Stomach smooth muscle (tissue), 2 donors: ENCODE measurements around the gene PPM1B.

Experiments used
- H3K27ac ChIP-seq: one replicate; pipeline ENCODE4 v1.7.0; 2013; ENCODE audit warnings: mild to moderate bottlenecking, low read length, inconsistent platforms
- H3K27me3 ChIP-seq, 2 donors: one replicate each; pipeline ENCODE4 v1.7.0; 2013; ENCODE audit warnings: low read length in 2 of 2; ENCODE audit not compliant: insufficient read depth in 2 of 2, control insufficient read depth in 1 of 2
- H3K36me3 ChIP-seq, 2 donors: one replicate each; pipeline ENCODE4 v1.7.0; 2013; ENCODE audit warnings: low read length in 2 of 2; ENCODE audit not compliant: control insufficient read depth in 2 of 2, insufficient read depth in 2 of 2
- H3K4me1 ChIP-seq: one replicate; pipeline ENCODE4 v1.7.0; 2013; ENCODE audit warnings: low read length; ENCODE audit not compliant: control insufficient read depth, insufficient read depth
- H3K4me3 ChIP-seq, 2 donors: one replicate each; pipeline ENCODE4 v1.7.0; 2013; ENCODE audit warnings: low read length in 2 of 2
- H3K9ac ChIP-seq, 2 donors: one replicate each; pipeline ENCODE4 v1.7.0; 2013; ENCODE audit warnings: low read length in 2 of 2, mild to moderate bottlenecking in 1 of 2
- H3K9me3 ChIP-seq, 2 donors: one replicate each; pipeline ENCODE4 v1.7.0; 2013; ENCODE audit warnings: low read length in 2 of 2; ENCODE audit not compliant: control insufficient read depth in 2 of 2
- donor health status: healthy.
- donor health status: Pancreatic carcinoma.

The PPM1B gene

DNA sequence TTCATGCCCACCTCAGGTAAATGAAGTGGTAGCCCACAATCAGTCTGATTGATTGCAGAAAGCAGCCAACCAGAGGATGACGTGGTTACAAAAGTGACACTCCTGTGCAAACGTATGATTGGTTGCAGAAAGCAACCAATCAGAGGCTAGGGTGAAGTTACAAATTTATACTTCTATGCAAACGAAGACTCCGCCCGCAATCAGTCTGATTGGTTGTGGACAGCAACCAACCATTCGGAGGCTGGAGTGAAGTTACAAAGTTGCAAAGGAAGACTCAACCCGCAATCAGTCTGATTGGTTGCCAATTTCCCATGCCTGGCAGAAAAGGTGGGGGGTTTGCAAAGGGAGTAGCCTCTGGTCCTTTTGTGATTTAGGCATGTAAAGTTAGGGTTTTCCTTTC lies 102.6 kb downstream of the PPM1B start:
- no peaks in the 10 kb centered on the region for H3K36me3 ChIP-seq
- H3K4me3 ChIP-seq = no peak overlapping the region
- no peaks in the 10 kb centered on the region for H3K27me3 ChIP-seq
- no peaks in the 10 kb centered on the region for H3K4me1 ChIP-seq
- no peak overlapping the region for H3K9ac ChIP-seq
- H3K27ac ChIP-seq = no peak overlapping the region
- H3K9me3 ChIP-seq = no peaks in the 10 kb centered on the region

DNA sequence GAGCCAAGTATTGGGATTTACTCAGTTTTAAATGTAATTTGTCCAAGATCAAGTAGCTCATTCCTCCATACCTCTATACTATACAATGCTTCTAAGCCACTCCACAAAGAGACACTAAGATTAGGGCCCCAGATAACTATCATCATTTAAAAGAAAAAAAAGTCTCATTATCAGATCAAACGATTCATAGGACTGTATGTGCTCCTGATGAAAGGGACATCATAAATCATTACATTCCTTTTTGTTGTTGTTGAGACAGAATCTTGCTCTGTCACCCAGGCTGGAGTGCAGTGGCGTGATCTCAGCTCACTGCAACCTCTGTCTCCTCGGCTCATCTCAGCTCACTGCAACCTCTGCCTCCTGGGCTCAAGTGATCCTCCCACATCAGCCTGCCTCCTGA lies 104.4 kb downstream of the PPM1B start:
- Histone ChIP-seq H3K27me3 (no peaks in the 10 kb centered on the region), H3K9ac (no peak overlapping the region), H3K27ac (no peak overlapping the region), H3K36me3 (no peaks in the 10 kb centered on the region), H3K4me1 (no peaks in the 10 kb centered on the region), H3K9me3 (no peaks in the 10 kb centered on the region), H3K4me3 (no peak overlapping the region)

DNA sequence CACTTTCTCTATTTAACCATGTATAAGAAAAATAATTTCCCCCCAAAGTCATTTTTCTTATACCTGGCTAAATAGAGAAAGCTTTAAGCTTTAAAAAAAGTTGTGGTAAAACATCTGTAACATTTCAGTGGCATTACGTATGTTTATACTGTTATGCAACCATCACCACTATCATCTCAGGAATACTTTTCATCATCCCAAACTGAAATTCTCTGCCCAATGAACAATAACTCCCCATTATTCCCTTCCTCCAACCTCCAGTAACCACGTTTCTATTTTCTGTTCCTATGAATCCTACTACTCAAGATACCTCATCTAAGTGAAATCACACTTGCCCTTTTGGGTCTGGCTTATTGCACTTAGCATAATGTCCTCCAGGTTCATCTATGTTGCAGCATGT lies 104.9 kb downstream of the PPM1B start:
- H3K27me3 ChIP-seq = no peaks in the 10 kb centered on the region
- no peaks in the 10 kb centered on the region for H3K4me1 ChIP-seq
- no peak overlapping the region for H3K9ac ChIP-seq
- H3K36me3 ChIP-seq = no peaks in the 10 kb centered on the region
- no peak overlapping the region for H3K27ac ChIP-seq
- no peak overlapping the region for H3K4me3 ChIP-seq
- no peaks in the 10 kb centered on the region for H3K9me3 ChIP-seq

DNA sequence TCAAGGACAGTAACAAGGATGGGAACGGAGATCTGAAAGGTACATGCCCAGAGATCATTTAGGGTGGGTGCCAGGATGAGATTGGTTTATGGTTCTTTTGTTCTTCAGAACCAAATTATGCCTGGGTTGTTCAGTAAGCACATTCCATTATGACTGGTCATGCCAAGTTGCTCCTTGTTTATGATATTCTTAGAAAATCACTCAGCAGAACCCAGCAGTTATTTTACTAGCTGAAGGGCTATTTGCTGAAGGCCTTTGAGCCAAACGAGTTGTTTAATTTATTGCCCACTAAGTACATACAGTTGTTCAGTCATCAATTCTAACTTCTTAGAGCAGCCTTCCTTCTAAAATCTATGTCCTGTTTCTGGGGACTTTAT lies 107.2 kb downstream of the PPM1B start:
- no peaks in the 10 kb centered on the region for H3K9me3 ChIP-seq
- H3K36me3 ChIP-seq = no peaks in the 10 kb centered on the region
- H3K4me3 ChIP-seq = no peak overlapping the region
- no peaks in the 10 kb centered on the region for H3K27me3 ChIP-seq
- H3K4me1 ChIP-seq = no peaks in the 10 kb centered on the region
- H3K9ac ChIP-seq = no peak overlapping the region
- H3K27ac ChIP-seq = no peak overlapping the region

DNA sequence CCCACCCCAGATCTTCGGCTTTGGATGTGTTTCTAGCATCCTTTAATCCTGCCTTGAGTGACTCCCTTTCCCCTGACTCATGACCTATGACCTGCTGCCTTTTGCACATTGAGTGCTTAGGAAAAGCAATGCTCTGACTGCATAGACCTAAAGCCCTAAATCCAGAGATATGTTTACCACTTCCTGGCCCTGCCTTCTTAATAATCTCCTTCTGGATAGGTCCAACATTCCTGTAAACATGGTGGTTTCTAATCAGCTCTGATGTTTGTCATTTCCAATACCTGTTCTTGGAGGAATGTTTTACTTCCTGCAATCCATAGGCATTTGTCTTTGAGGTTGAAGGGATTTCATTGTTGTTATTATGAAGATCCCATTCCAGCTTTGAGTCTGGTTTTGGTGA lies 108.9 kb downstream of the PPM1B start:
- no peak overlapping the region for H3K27ac ChIP-seq
- H3K4me3 ChIP-seq = no peak overlapping the region
- H3K27me3 ChIP-seq = no peaks in the 10 kb centered on the region
- no peaks in the 10 kb centered on the region for H3K9me3 ChIP-seq
- H3K36me3 ChIP-seq = no peaks in the 10 kb centered on the region
- no peaks in the 10 kb centered on the region for H3K4me1 ChIP-seq
- no peak overlapping the region for H3K9ac ChIP-seq

DNA sequence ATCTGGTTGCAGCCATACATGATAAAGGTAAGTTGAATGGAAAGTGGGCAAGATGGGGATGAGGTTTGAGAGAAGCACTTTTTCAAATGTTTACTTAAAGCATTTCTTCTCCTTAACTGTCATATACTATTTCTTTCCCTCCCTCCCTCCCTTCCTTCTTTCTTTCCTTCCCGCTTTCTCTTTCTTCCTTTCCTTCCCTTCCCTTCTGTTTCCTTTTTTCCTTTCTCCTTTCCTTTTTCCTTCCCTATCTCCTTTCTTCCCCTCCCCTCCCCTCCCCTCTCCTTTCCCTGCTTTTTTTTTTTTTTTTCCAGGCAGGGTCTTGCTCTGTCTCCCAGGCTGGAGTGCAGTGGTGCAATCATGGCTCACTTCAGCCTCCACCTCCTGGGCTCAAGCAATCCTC lies 112.2 kb downstream of the PPM1B start:
- Histone ChIP-seq H3K36me3 (no peaks in the 10 kb centered on the region), H3K27me3 (no peaks in the 10 kb centered on the region), H3K27ac (no peak overlapping the region), H3K4me1 (no peaks in the 10 kb centered on the region), H3K9me3 (no peaks in the 10 kb centered on the region), H3K9ac (no peak overlapping the region), H3K4me3 (no peak overlapping the region)
